GM13977 (cell line): ENCODE measurements around the gene COL5A1.

Experiments used
- DNase-seq: peaks from one replicate; pipeline ENCODE4 v3.0.0; 2012; ENCODE audit warnings: low spot score
- in situ Hi-C: fragments of 300-500 bp; cut with MboI; formaldehyde crosslinking; loops from one replicate; pipeline ENCODE4 v1.12.0; 2022; ENCODE audit warnings: low sequenced_read_pairs, low pct_unique_long_range_greater_than_20kb, mixed read lengths, inconsistent platforms; ENCODE audit not compliant: unreplicated experiment
- TF ChIP-seq, protein P1 (sequence below): IDR thresholded peaks from 2 replicates; pipeline ENCODE4 v1.5.1; 2012; ENCODE audit warnings: mild to moderate bottlenecking, control low read depth; ENCODE audit not compliant: insufficient read depth; ENCODE audit errors: extremely low read depth, missing control alignments

Gene COL5A1

DNA sequence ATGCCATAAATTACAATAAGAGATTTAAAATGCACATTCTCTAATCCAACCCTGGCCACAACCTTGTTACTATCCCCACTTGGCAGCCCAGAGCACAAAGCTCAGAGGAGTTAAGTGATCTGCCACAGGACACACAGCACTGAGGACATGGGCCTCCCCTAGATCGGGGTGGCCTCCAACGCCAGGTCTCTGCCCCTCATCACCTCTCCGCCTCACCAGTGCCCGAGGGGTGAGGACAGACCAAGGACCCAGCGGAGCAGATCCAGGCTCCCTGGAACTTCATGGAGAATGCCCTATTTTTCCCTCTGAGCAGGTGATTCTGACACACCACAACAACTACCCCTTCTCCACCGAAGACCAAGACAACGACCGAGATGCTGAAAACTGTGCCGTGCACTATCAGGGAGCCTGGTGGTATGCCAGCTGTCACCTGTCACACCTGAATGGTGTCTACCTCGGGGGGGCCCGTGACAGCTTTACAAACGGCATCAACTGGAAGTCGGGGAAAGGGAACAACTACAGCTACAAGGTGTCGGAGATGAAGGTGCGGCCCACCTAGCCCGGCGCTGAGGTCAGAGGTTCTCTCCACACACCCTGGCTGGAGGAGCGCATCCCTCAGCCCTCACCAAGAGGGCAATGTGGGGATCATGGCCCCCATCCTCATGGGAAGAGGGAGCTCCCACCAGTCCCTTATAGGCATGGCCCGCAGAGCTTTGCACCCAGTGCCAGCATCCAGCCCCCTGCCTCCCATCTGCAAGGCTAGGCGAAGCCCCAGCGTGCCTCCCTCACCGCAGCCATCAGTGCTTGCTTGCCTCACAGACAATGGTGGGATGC, 226.5 kb downstream of the COL5A1 start:
- TF ChIP-seq, protein P1, sequence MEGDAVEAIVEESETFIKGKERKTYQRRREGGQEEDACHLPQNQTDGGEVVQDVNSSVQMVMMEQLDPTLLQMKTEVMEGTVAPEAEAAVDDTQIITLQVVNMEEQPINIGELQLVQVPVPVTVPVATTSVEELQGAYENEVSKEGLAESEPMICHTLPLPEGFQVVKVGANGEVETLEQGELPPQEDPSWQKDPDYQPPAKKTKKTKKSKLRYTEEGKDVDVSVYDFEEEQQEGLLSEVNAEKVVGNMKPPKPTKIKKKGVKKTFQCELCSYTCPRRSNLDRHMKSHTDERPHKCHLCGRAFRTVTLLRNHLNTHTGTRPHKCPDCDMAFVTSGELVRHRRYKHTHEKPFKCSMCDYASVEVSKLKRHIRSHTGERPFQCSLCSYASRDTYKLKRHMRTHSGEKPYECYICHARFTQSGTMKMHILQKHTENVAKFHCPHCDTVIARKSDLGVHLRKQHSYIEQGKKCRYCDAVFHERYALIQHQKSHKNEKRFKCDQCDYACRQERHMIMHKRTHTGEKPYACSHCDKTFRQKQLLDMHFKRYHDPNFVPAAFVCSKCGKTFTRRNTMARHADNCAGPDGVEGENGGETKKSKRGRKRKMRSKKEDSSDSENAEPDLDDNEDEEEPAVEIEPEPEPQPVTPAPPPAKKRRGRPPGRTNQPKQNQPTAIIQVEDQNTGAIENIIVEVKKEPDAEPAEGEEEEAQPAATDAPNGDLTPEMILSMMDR, result no peak
- no peak for DNase-seq
- in situ Hi-C loops, result no loop called here

DNA sequence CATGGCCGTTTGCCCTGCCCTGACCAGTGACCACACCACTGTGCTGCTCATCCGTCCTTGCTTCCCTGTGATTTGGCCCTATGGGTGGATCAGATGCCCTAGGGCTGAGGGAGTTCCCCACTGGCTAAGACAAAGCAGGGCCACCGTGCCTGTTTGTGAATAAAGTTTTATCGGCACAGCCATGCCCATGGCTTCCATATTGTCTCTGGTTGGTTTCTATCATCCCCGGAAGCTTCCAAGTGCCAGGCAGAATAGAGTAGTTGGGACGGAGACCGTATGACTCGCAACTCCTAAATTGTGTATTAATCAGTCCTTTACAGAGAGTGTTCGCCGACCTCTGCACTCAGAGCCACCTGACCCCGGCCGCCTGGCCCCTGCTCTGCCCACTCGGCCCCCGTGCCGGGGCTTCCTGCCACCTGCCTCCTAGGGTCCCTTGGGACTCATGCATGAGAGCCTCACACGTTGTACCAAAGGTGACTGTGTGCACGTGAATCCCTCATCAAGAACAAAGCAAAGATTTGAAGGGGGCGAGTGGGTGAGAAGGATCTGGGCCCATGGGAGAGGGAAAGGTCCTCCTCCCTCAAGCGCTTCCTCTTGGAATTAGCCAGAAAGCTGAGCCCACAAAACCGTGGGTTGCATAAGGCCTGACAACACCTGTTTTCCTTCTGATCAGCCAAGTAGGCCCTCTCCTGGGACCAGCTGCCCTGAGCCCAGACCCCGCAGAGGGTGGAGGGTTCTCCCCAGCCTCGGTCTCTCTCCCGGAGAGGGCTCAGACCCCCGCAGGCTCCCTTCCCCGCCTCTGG, 227.3 kb downstream of the COL5A1 start:
- in situ Hi-C loops, result no loop called here
- TF ChIP-seq, protein P1, result no peak
- DNase-seq, result no peak

DNA sequence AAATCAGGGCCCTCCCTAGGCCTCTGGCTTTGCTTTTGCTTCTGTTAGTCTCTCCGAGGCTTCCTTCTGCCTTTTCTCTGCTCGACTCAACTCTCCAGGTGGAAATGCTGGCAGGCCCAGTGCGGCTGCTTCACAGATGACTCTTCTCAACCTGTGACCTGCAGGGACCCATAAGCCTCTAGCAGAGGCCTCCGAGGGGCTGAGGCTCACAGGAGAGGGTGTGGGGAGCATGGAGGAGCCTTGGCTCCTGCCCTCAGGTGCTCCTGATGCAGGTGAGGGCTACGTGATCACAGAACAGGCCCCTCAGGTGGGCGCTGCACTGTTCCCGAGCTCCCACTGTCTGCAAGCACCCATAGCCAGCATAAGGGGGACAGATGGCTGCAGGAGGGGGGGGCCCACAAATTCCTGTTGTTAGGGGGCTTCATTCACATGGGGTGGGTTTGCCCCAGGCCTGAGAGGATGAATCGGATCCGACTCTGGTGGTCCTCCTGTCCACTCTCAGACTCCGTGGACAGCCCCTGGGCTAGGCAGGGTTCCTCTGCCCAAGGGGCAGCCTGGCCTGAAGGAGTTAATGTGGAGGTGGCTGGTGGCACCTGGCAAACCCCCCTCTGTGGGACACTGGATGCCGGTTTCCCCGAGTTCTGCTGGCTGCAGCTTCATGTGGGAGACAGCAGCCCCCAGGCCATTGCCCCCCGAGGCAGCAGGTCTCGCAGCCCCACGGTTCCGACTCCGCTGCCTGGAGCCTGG, 228.1 kb downstream of the COL5A1 start:
- TF ChIP-seq, protein P1, result no peak
- in situ Hi-C loops, result no loop called here
- peak; percentile 42 for DNase-seq

DNA sequence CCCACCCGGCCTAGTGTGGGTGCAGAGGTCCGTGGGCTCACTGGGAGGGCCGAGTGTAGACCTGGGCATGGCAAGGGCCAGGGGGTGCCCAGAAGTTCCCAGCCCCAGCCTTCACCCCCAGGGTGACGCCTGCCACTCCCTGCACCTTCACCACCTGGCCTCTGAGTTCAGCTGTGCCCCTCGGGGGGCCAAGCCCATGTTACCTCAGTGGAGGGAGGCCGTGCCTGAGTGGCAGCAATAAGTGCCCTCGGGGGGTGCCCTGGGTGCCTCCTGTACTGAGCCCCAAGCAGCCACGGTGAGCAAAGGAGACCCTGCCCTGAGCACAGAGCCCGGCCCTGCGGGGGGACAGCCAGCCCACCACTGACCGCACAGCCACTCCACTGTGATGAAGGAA, 228.7 kb downstream of the COL5A1 start:
- DNase-seq, result no peak
- in situ Hi-C loops, result no loop called here
- TF ChIP-seq, protein P1, result no peak

DNA sequence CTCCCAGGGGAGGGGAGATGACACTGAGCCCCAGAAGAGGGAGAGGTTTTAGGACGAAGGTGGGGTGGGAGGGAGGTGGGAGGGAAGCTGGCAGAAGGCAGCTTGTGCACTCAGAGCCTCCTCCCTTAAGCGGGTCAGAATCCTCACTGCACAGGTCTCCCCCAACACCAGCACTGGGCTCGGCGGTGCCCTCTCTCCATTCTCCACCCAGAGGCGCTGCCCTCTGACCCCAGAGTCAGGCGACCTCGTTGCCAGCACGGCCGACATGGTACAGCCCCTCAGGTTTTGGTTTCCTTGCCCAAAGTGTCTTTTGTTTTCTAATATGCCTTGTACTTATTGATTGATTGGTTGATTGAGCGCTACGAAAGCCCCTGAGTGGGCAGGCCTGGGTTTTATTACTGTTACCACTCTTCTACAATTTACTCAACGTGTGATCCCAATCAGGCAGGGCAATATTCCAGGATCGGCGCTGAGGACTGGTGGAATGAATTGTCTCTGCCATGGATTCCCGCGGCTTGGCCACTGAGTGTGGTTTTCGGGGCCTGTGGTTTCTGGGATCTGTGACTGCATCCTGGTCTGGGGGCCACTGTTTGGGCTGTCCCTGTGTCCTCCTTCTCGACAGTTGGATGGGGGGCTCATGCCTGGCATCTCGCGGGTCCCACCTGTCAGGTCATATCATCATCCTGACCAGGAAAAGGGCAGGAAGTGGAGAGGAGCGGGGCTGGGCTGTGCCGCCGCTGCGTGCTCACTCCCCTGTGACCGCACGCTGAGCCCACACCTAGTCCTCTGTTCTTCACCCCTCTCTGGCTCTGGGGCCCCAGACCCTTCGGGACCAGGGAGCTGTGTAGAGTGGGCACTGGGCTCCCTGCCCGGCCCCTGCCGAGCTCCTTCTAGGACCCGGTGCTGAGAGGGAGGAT, 229.4 kb downstream of the COL5A1 start:
- TF ChIP-seq, protein P1, result no peak
- no peak for DNase-seq
- in situ Hi-C loops, result no loop called here
